Neural progenitor cell (in vitro differentiated cells): Measurements from ENCODE around the gene LIMS2. TPM values are rescaled to one million over a fixed set of nuclear protein-coding genes. Genes with fewer than 3 reads are reported as not detected.

Experiments used
- DNase-seq: peaks from one replicate; pipeline ENCODE4 v3.0.0-alpha.2; 2016; ENCODE audit warnings: low spot score
- H2AFZ ChIP-seq: fragments of 200-600 bp; sonication (generic); replicated peaks from 2 replicates; pipeline ENCODE4 v1.6.1; 2016; ENCODE audit warnings: antibody characterized with exemption
- H3F3A ChIP-seq: fragments of 200-600 bp; sonication (generic); 2 replicates; pipeline ENCODE4 v1.6.1; 2016; ENCODE audit warnings: antibody characterized with exemption, low read depth
- H3K27ac ChIP-seq: fragments of 200-600 bp; sonication (generic); 2 replicates; pipeline ENCODE4 v1.5.1; 2016; ENCODE audit warnings: mild to moderate bottlenecking
- H3K27me3 ChIP-seq: fragments of 200-600 bp; sonication (generic); 2 replicates; pipeline ENCODE4 v1.6.1; 2016; ENCODE audit warnings: mild to moderate bottlenecking, moderate library complexity
- H3K36me3 ChIP-seq: fragments of 200-600 bp; sonication (generic); 2 replicates; pipeline ENCODE4 v1.5.1; 2016
- H3K4me1 ChIP-seq: fragments of 200-600 bp; sonication (generic); 2 replicates; pipeline ENCODE4 v1.6.1; 2016; ENCODE audit warnings: mixed run types
- H3K4me2 ChIP-seq: fragments of 200-600 bp; sonication (generic); 2 replicates; pipeline ENCODE4 v1.6.1; 2016
- H3K4me3 ChIP-seq: fragments of 200-600 bp; sonication (generic); 2 replicates; pipeline ENCODE4 v1.5.1; 2016
- H3K79me2 ChIP-seq: fragments of 200-600 bp; sonication (generic); 2 replicates; pipeline ENCODE4 v1.6.1; 2016; ENCODE audit warnings: low read depth
- H3K9ac ChIP-seq: fragments of 200-600 bp; sonication (generic); 2 replicates; pipeline ENCODE4 v1.6.1; 2016
- H3K9me3 ChIP-seq: fragments of 200-600 bp; sonication (generic); 2 replicates; pipeline ENCODE4 v1.5.1; 2016; ENCODE audit warnings: low read depth
- H4K20me1 ChIP-seq: fragments of 200-600 bp; sonication (generic); 2 replicates; pipeline ENCODE4 v1.6.1; 2016; ENCODE audit warnings: low read depth
- H3K27ac Mint-ChIP-seq: 3 replicates; pipeline ENCODE4 v1.8.0; 2021; ENCODE audit warnings: mixed read lengths
- H3K27me3 Mint-ChIP-seq: 2 replicates; pipeline ENCODE4 v1.8.0; 2022; ENCODE audit warnings: low read depth, mild to moderate bottlenecking, inconsistent platforms, moderate library complexity, mixed read lengths; ENCODE audit not compliant: insufficient read depth
- H3K36me3 Mint-ChIP-seq: 3 replicates; pipeline ENCODE4 v1.8.0; 2021; ENCODE audit warnings: mixed read lengths
- H3K4me1 Mint-ChIP-seq: 3 replicates; pipeline ENCODE4 v1.8.0; 2021; ENCODE audit warnings: mixed read lengths
- H3K4me3 Mint-ChIP-seq: 3 replicates; pipeline ENCODE4 v1.8.0; 2021; ENCODE audit warnings: mild to moderate bottlenecking, moderate library complexity, mixed read lengths
- H3K9me3 Mint-ChIP-seq: 3 replicates; pipeline ENCODE4 v1.8.0; 2020; ENCODE audit warnings: mixed read lengths
- CTCF ChIP-seq: fragments of 200-600 bp; sonication (generic); IDR thresholded peaks from 2 replicates; pipeline ENCODE4 v1.5.1; 2017; ENCODE audit warnings: antibody characterized with exemption, mild to moderate bottlenecking
- EZH2 ChIP-seq: fragments of 200-600 bp; sonication (generic); IDR thresholded peaks from 2 replicates; pipeline ENCODE4 v1.6.1; 2017; ENCODE audit warnings: antibody characterized with exemption, mild to moderate bottlenecking, moderate library complexity
- EZH2phosphoT487 ChIP-seq: fragments of 200-600 bp; sonication (generic); IDR thresholded peaks from 2 replicates; pipeline ENCODE4 v1.6.1; 2017; ENCODE audit warnings: antibody characterized with exemption
- total RNA-seq: library from RNA; depleted of rRNA; stranded (reverse); fragments of >200 nt; gene quantifications from 2 replicates; pipeline ENCODE4 v1.2.3, GENCODE V29; 2015; ENCODE audit warnings: low replicate concordance

Gene LIMS2
- total RNA-seq, 1 donor from 2014 or later: not detected

GRCh38 chr2:127665267-127665893 lies 9.9 kb downstream of the LIMS2 start:
- peaks cover 17% of the 10 kb centered on the region for H3K9me3 Mint-ChIP-seq

GRCh38 chr2:127664895-127665225 lies 10.5 kb downstream of the LIMS2 start:
- H3K27ac Mint-ChIP-seq: no peak overlapping the region
- no peaks in the 10 kb centered on the region for H3K79me2 ChIP-seq
- no peaks in the 10 kb centered on the region for H3K9me3 ChIP-seq
- H4K20me1 ChIP-seq: no peaks in the 10 kb centered on the region
- no peak for TF ChIP-seq EZH2
- TF ChIP-seq EZH2phosphoT487: no peak
- no peak for TF ChIP-seq CTCF
- H3K4me3 Mint-ChIP-seq: peak overlapping the region; percentile 27
- H3F3A ChIP-seq: no peaks in the 10 kb centered on the region
- DNase-seq: no peak
- H3K27me3 Mint-ChIP-seq: peaks cover 19% of the 10 kb centered on the region
- H3K36me3 ChIP-seq: no peaks in the 10 kb centered on the region
- peak overlapping the region; percentile 91 for H3K4me2 ChIP-seq
- H3K4me1 ChIP-seq: peaks cover 8% of the 10 kb centered on the region
- H3K4me1 Mint-ChIP-seq: peaks cover 13% of the 10 kb centered on the region
- H3K9ac ChIP-seq: no peak overlapping the region
- no peak overlapping the region for H3K27ac ChIP-seq
- no peak overlapping the region for H3K4me3 ChIP-seq
- peaks cover 53% of the 10 kb centered on the region for H3K27me3 ChIP-seq
- H2AFZ ChIP-seq: no peak overlapping the region
- no peaks in the 10 kb centered on the region for H3K36me3 Mint-ChIP-seq
- peaks cover 16% of the 10 kb centered on the region for H3K9me3 Mint-ChIP-seq

More at GRCh38 chr2:127665267-127665893, 9.9 kb downstream of the LIMS2 start:
- H3K4me1 Mint-ChIP-seq: peaks cover 13% of the 10 kb centered on the region
- Histone ChIP-seq H3K4me1 (peaks cover 8% of the 10 kb centered on the region), H3K27me3 (peaks cover 53% of the 10 kb centered on the region), H4K20me1 (no peaks in the 10 kb centered on the region), H3K79me2 (no peaks in the 10 kb centered on the region), H3K27ac (no peak overlapping the region), H3F3A (no peaks in the 10 kb centered on the region), H3K4me2 (no peak overlapping the region), H3K9ac (no peak overlapping the region), H3K9me3 (no peaks in the 10 kb centered on the region), H3K4me3 (no peak overlapping the region), H2AFZ (no peak overlapping the region), H3K36me3 (no peaks in the 10 kb centered on the region)
- DNase-seq: no peak
- TF ChIP-seq EZH2: no peak
- no peak for TF ChIP-seq CTCF
- TF ChIP-seq EZH2phosphoT487: no peak
- no peaks in the 10 kb centered on the region for H3K36me3 Mint-ChIP-seq
- H3K27ac Mint-ChIP-seq: no peak overlapping the region
- peaks cover 18% of the 10 kb centered on the region for H3K27me3 Mint-ChIP-seq
- H3K4me3 Mint-ChIP-seq: no peak overlapping the region

GRCh38 chr2:127664065-127664894 lies 11.1 kb downstream of the LIMS2 start:
- no peak overlapping the region for H3K9ac ChIP-seq
- DNase-seq: peak; percentile 74
- H2AFZ ChIP-seq: peak overlapping the region; percentile 90
- H3K4me1 ChIP-seq: peaks cover 8% of the 10 kb centered on the region
- no peaks in the 10 kb centered on the region for H4K20me1 ChIP-seq
- H3K27ac ChIP-seq: no peak overlapping the region
- H3F3A ChIP-seq: no peaks in the 10 kb centered on the region
- peak overlapping the region; percentile 48 for H3K4me3 ChIP-seq
- no peaks in the 10 kb centered on the region for H3K9me3 ChIP-seq
- peaks cover 53% of the 10 kb centered on the region for H3K27me3 ChIP-seq
- H3K36me3 ChIP-seq: no peaks in the 10 kb centered on the region
- H3K79me2 ChIP-seq: no peaks in the 10 kb centered on the region
- H3K27ac Mint-ChIP-seq: no peak overlapping the region
- H3K27me3 Mint-ChIP-seq: peaks cover 20% of the 10 kb centered on the region
- H3K4me3 Mint-ChIP-seq: no peak overlapping the region
- H3K4me1 Mint-ChIP-seq: peaks cover 13% of the 10 kb centered on the region
- H3K36me3 Mint-ChIP-seq: no peaks in the 10 kb centered on the region
- peak overlapping the region; percentile 91 for H3K4me2 ChIP-seq
- peak; percentile 77 for TF ChIP-seq EZH2phosphoT487
- TF ChIP-seq CTCF: no peak
- peak; percentile 84 for TF ChIP-seq EZH2
- H3K9me3 Mint-ChIP-seq: peaks cover 16% of the 10 kb centered on the region
